Breast epithelium (tissue), 4 donors: ENCODE measurements around the gene PSTPIP2. TPM values are rescaled to one million over a fixed set of nuclear protein-coding genes. Genes with fewer than 3 reads are reported as not detected.

Experiments used
- DNase-seq, 2 donors: peaks; one replicate each; pipeline ENCODE4 v3.0.0-alpha.2; 2019; ENCODE audit warnings: low spot score in 2 of 2
- H3K27ac ChIP-seq, 2 donors: fragments of 200-600 bp; sonication (generic) in 1 of 2; one replicate each; pipeline ENCODE4 v1.5.1; 2016 to 2019; ENCODE audit warnings: mild to moderate bottlenecking in 1 of 2
- H3K27me3 ChIP-seq, 2 donors: fragments of 200-600 bp; sonication (generic) in 1 of 2; one replicate each; pipeline versions ENCODE4 v1.5.1 to v1.6.0; 2017 to 2019; ENCODE audit warnings: control low read depth in 1 of 2, mild to moderate bottlenecking in 1 of 2
- H3K36me3 ChIP-seq: fragments of 200-600 bp; one replicate; pipeline ENCODE4 v1.5.1; 2019
- H3K4me1 ChIP-seq, 2 donors: fragments of 200-600 bp; sonication (generic); one replicate each; pipeline ENCODE4 v1.5.1; 2016 to 2019; ENCODE audit warnings: control low read depth in 1 of 2
- H3K4me3 ChIP-seq, 3 donors: fragments of 200-600 bp; sonication (generic); 1 replicate in 2 of 3; 2 replicates in 1 of 3; pipeline ENCODE4 v1.5.1; 2016 to 2019; ENCODE audit warnings: mild to moderate bottlenecking in 3 of 3, moderate library complexity in 2 of 3
- H3K9me3 ChIP-seq, 2 donors: fragments of 200-600 bp; sonication (generic) in 1 of 2; one replicate each; pipeline ENCODE4 v1.5.1; 2016 to 2019; ENCODE audit warnings: control low read depth in 1 of 2
- POLR2A ChIP-seq: fragments of 450-650 bp; IDR thresholded peaks from one replicate; pipeline ENCODE4 v1.6.1; 2016; ENCODE audit warnings: antibody characterized with exemption, mild to moderate bottlenecking, moderate library complexity
- POLR2AphosphoS5 ChIP-seq, 3 donors: sonication (generic); formaldehyde crosslinking; IDR thresholded peaks; one replicate each; pipeline ENCODE4 v1.6.1; 2017; ENCODE audit warnings: antibody characterized with exemption in 3 of 3
- intact Hi-C: fragments of 100-400 bp; cut with DNase I; formaldehyde crosslinking; loops from one replicate; pipeline ENCODE4 v1.15.1; 2023; ENCODE audit warnings: low total_unique reads
- total RNA-seq, 3 donors: library from RNA; depleted of rRNA; stranded (reverse); fragments of >200 nt; gene quantifications; one replicate each; pipeline ENCODE4 v1.1.0, GENCODE V29; 2016
- TF ChIP-seq, protein P1 (sequence below), 3 donors: fragments of 450-650 bp; IDR thresholded peaks; one replicate each; pipeline ENCODE4 v1.5.1; 2016 to 2017; ENCODE audit warnings: antibody characterized with exemption in 3 of 3, mild to moderate bottlenecking in 3 of 3, moderate library complexity in 3 of 3

The PSTPIP2 gene
- total RNA-seq, 3 donors from 2014 or later = 6.4 to 22.2 (median 14.7) TPM

DNA sequence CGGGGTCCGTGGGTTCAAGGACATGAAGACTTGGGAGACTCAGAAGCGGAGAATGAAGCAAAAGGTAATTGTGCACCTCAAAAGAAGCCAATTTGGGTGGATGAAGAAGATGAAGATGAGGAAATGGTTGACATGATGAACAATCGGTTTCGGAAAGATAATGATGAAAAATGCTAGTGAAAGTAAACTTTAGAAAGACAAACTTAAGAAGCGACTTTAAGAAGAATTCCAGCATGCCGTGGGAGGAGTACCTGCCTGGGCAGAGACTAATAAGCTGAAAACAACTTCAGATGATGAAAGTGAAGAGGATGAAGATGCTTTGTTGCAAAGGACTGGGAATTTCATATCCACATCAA lies 43.5 kb downstream of the PSTPIP2 start:
- intact Hi-C loops = no loop called here
- no peaks in the 10 kb centered on the region for H3K9me3 ChIP-seq
- TF ChIP-seq POLR2A (no peak), POLR2AphosphoS5 (IDR thresholded peaks at IDR 0.05) (no peak)
- TF ChIP-seq, protein P1, sequence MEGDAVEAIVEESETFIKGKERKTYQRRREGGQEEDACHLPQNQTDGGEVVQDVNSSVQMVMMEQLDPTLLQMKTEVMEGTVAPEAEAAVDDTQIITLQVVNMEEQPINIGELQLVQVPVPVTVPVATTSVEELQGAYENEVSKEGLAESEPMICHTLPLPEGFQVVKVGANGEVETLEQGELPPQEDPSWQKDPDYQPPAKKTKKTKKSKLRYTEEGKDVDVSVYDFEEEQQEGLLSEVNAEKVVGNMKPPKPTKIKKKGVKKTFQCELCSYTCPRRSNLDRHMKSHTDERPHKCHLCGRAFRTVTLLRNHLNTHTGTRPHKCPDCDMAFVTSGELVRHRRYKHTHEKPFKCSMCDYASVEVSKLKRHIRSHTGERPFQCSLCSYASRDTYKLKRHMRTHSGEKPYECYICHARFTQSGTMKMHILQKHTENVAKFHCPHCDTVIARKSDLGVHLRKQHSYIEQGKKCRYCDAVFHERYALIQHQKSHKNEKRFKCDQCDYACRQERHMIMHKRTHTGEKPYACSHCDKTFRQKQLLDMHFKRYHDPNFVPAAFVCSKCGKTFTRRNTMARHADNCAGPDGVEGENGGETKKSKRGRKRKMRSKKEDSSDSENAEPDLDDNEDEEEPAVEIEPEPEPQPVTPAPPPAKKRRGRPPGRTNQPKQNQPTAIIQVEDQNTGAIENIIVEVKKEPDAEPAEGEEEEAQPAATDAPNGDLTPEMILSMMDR (IDR thresholded peaks at IDR 0.05) = no peak
- no peak for DNase-seq
- H3K27ac ChIP-seq = peak overlapping the region; percentile 41 to 54
- H3K4me1 ChIP-seq = no peaks in the 10 kb centered on the region
- no peaks in the 10 kb centered on the region for H3K27me3 ChIP-seq
- H3K4me3 ChIP-seq = peak overlapping the region; percentile 47 to 79 (median 57)
- no peaks in the 10 kb centered on the region for H3K36me3 ChIP-seq

- H3K4me3 ChIP-seq = no peak overlapping the region
- no peak for DNase-seq
- no peaks in the 10 kb centered on the region for H3K9me3 ChIP-seq
- no peaks in the 10 kb centered on the region for H3K27me3 ChIP-seq
- TF ChIP-seq, protein P1 (IDR thresholded peaks at IDR 0.05) = no peak
- TF ChIP-seq POLR2A (no peak), POLR2AphosphoS5 (IDR thresholded peaks at IDR 0.05) (no peak)
- H3K36me3 ChIP-seq = no peaks in the 10 kb centered on the region
- intact Hi-C loops = no loop called here
- no peaks in the 10 kb centered on the region for H3K4me1 ChIP-seq
- H3K27ac ChIP-seq = no peak overlapping the region
These were observed 52.1 kb downstream of the PSTPIP2 start for GRCh38 chr18:46019936-46020335.

DNA sequence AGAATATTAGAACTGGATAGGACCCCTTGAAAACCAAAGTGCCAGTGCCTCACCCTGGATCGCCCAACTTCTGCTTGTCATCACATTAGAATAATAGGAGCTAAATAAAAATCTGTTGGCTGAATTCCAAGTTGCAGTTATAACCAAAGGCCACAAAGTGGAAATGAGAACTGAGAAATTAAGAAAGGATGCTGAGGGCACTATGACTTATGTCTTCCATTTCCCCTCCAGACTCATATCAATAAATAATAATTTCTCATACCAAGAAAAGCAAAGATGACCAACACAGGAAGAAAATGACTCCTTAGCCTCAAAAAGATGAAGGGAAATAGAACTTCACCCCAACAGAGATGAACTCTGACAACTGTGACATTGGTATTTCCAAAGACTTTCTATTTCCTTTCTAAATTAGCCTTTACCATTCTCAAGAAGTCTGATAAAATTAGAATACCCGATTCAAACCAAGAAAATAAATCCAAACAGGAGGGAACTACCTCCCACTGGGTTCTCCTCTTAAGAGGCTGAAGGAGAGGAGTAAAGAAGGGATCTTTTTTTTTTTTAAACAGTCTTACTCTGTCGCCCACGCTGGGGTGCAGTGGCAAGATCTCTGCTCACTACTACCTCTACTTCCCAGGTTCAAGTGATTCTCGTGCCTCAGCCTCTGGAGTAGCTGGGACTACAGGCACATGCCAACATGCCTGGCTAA lies 58.4 kb downstream of the PSTPIP2 start:
- Histone ChIP-seq H3K9me3 (no peaks in the 10 kb centered on the region), H3K36me3 (no peaks in the 10 kb centered on the region), H3K4me1 (no peaks in the 10 kb centered on the region), H3K4me3 (no peak overlapping the region), H3K27ac (no peak overlapping the region), H3K27me3 (no peaks in the 10 kb centered on the region)
- TF ChIP-seq, protein P1 (IDR thresholded peaks at IDR 0.05) = no peak
- TF ChIP-seq POLR2A (no peak), POLR2AphosphoS5 (IDR thresholded peaks at IDR 0.05) (no peak)
- no peak for DNase-seq
- intact Hi-C loops = no loop called here

- no peaks in the 10 kb centered on the region for H3K36me3 ChIP-seq
- no peaks in the 10 kb centered on the region for H3K9me3 ChIP-seq
- H3K27me3 ChIP-seq = no peaks in the 10 kb centered on the region
- intact Hi-C loops = no loop called here
- no peak overlapping the region for H3K4me3 ChIP-seq
- no peak overlapping the region for H3K27ac ChIP-seq
- no peak for DNase-seq
- H3K4me1 ChIP-seq = no peaks in the 10 kb centered on the region
- TF ChIP-seq, protein P1 (IDR thresholded peaks at IDR 0.05) = no peak
- TF ChIP-seq POLR2A (no peak), POLR2AphosphoS5 (IDR thresholded peaks at IDR 0.05) (no peak)
These were observed 61.4 kb downstream of the PSTPIP2 start for GRCh38 chr18:46010676-46011075.

DNA sequence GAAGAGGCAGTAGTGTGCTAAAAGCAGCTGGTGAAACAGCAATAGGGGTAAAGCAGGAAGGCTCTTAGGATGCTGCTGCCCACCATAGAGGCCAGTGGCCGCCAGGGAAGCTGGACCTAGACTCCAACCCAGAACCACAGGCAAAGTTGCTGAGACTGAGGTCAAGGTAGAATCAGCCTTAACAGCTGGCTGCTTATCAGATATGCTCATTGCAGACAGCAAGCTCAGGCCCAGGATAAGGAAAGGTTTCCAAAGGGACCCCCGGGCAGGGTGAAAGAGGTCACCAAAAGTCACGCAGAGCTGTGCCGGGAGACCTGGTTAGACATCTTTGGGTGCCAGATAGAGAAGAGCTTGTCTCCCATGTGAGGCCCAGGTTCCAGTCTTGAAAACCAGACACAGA lies 62.0 kb downstream of the PSTPIP2 start:
- no peak overlapping the region for H3K27ac ChIP-seq
- H3K27me3 ChIP-seq = no peaks in the 10 kb centered on the region
- no peaks in the 10 kb centered on the region for H3K36me3 ChIP-seq
- no peak for DNase-seq
- no peak for TF ChIP-seq POLR2A
- TF ChIP-seq, protein P1 (IDR thresholded peaks at IDR 0.05) = no peak
- TF ChIP-seq POLR2AphosphoS5 (IDR thresholded peaks at IDR 0.05) = no peak
- H3K4me1 ChIP-seq = no peaks in the 10 kb centered on the region
- intact Hi-C loops = no loop called here
- H3K4me3 ChIP-seq = no peak overlapping the region
- no peaks in the 10 kb centered on the region for H3K9me3 ChIP-seq
